ENCODE measurements around the gene PRAMEF13. TPM values are rescaled to one million over a fixed set of nuclear protein-coding genes. Genes with fewer than 3 reads are reported as not detected.

The PRAMEF13 gene, protein sequence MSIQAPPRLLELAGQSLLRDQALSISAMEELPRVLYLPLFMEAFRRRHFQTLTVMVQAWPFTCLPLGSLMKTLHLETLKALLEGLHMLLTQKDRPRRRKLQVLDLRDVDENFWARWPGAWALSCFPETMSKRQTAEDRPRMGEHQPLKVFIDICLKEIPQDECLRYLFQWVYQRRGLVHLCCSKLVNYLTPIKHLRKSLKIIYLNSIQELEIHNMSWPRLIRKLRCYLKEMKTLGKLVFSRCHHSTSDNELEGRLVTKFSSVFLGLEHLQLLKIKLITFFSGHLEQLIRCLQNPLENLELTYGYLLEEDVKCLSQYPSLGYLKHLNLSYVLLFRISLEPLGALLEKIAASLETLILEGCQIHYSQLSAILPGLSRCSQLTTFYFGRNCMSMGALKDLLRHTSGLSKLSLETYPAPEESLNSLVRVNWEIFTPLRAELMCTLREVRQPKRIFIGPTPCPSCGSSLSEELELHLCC
- total RNA-seq (2022; extraction: Qiagen RNA extraction): 0.07 TPM in 1 of 5 replicates, not detected in the others

DNA sequence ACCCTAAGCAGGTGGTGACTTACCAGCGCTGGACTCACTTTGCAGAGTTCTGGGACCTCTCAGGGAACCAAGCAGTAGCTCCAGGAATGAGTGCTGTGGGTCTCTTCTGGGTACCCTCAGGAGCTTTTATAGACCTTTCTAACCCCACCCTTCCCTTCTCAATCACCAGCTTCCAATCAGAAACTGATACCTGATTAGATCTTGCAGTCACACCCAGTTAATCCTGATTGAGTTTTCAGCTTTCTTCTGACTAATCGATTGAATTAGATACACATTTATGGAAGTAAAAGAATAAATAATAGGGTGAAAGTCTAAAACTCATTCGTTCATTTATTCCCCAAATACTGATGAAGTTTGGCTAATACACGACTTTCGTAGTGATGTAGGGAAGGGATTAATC lies at the start of gene PRAMEF13:
Gene PRAMEF13 (minus strand): TSS at position 101 of the 400 bp plus-strand sequence. CDS start 1,820 bp downstream, outside the sequence.

DNA sequence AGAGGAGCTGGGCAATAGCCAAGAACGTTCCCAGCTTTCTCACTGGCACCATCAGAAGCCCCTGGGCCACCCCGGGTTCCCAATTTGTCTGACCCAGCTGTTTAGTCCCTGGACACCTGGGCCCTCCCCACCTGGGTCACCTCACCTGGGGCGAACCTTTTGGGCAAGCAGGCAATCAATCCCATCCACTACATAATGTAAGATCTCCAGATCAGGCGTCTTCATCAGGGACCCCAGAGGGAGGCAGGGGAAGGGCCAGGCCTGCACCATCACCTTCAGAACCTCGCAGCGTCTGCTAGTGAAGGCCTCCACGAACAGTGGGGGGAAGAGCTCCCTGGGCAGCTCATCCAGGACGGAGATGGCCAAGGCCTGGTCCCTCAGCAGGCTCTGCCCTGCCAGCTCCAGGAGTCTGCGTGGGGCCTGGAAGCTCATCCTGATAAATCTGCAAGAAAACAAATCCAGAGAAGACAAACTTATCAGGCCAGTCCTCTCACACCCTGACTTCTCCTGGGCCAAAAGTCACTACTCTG lies 24.5 kb upstream of the PRAMEF13 start, which contains the start of gene PRAMEF18:
Gene PRAMEF18 (minus strand): TSS at position 480 of the 530 bp plus-strand sequence. CDS start 48 bp downstream, at position 432.

DNA sequence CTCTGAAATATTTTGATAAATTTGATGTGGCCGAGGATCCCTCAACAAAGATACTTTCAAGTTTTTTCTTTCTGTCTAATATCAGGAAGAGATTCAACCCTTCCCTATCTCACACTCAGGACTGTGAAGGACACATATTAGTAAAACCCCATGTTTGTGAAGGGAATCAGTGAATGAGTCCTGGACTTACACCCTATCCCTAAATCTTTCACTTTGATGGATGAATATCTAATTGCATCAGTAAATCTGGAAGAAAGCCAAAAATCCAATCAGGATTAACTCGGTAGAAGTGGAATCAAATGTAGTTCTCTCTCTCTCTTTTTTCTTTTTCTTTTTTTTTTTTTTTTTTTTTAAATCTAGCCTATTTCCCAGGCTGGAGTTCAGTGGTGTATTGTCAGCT lies 29.7 kb downstream of the PRAMEF13 start, which contains the start of gene PRAMEF9:
Gene PRAMEF9 (plus strand): TSS at position 301 of the 400 bp plus-strand sequence. CDS start 3,433 bp downstream, outside the sequence.

DNA sequence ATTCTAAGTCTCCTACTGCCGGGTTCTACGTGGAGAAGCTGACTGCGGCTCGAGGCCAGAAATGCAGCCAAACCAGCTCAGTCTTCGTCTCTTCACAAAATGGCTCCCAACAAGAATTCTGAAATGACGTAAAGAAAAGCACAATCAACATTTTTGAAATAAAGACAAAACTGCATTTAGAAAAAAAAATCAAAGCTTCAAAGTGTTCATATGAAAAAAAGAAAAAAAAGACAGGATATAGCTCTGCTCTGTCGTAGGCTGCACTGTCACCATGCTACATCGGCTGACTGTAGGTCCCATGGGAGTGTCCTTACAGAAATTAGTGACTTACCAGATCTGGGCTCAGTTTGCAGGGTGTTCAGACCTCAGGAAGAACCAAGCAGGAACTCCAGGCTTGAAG lies 35.7 kb downstream of the PRAMEF13 start, which contains the start of gene HNRNPCL4:
Gene HNRNPCL4 (minus strand): TSS at position 101 of the 400 bp plus-strand sequence. CDS start 164 bp downstream, outside the sequence.

DNA sequence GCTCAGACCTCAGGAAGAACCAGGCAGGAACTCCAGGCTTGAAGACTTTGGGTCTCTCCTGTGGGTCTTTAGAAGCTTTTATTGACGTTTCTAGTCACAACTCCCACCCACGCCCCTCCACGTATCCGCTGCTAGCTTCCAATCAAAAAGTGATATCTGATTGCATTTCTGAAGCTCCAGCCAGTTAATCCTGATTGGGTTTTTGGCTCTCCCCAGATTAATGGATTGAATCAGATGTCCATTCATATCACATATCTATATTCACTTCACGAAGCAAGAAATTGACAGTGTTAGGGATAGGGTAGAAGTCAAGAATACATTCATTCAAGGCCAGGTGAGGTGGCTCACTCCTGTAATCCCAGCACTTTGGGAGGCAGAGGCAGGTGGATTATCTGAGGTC lies 45.3 kb downstream of the PRAMEF13 start, which contains the start of gene PRAMEF26:
Gene PRAMEF26 (minus strand): TSS at position 101 of the 400 bp plus-strand sequence. CDS start 2,914 bp downstream, outside the sequence.

Other genes starting within 250 kb of the PRAMEF13 start
- gene PRAMEF27, start 144.8 kb downstream of the PRAMEF13 start, total RNA-seq (2022; extraction: Qiagen RNA extraction): not detected in 5 replicates
- not detected in 5 replicates for gene HNRNPCL3, start 140.6 kb downstream of the PRAMEF13 start, total RNA-seq (2022; extraction: Qiagen RNA extraction)
- gene PRAMEF25, start 130.6 kb downstream of the PRAMEF13 start, total RNA-seq (2022; extraction: Qiagen RNA extraction): not detected in 5 replicates
- gene HNRNPCL2, start 84.6 kb downstream of the PRAMEF13 start, total RNA-seq (2022; extraction: Qiagen RNA extraction): not detected in 5 replicates
- gene PRAMEF26, start 45.4 kb downstream of the PRAMEF13 start, total RNA-seq (2022; extraction: Qiagen RNA extraction): not detected in 5 replicates
- not detected in 5 replicates for gene HNRNPCL4, start 35.8 kb downstream of the PRAMEF13 start, total RNA-seq (2022; extraction: Qiagen RNA extraction)
- not detected in 5 replicates for gene PRAMEF9, start 29.6 kb downstream of the PRAMEF13 start, total RNA-seq (2022; extraction: Qiagen RNA extraction)
- not detected in 5 replicates for gene PRAMEF18, start 24.7 kb upstream of the PRAMEF13 start, total RNA-seq (2022; extraction: Qiagen RNA extraction)
- not detected in 5 replicates for gene PRAMEF5, start 52.8 kb upstream of the PRAMEF13 start, total RNA-seq (2022; extraction: Qiagen RNA extraction)
- gene PRAMEF8, start 83.7 kb upstream of the PRAMEF13 start, total RNA-seq (2022; extraction: Qiagen RNA extraction): not detected in 5 replicates
- gene PRAMEF33, start 102.1 kb upstream of the PRAMEF13 start, total RNA-seq (2022; extraction: Qiagen RNA extraction): not detected in 5 replicates
- gene PRAMEF15, start 114.2 kb upstream of the PRAMEF13 start, total RNA-seq (2022; extraction: Qiagen RNA extraction): not detected in 5 replicates
- gene PRAMEF14, start 145.7 kb upstream of the PRAMEF13 start, total RNA-seq (2022; extraction: Qiagen RNA extraction): not detected in 5 replicates
- gene PRAMEF19, start 170.5 kb upstream of the PRAMEF13 start, total RNA-seq (2022; extraction: Qiagen RNA extraction): not detected in 5 replicates
- not detected in 5 replicates for gene PRAMEF17, start 188.2 kb upstream of the PRAMEF13 start, total RNA-seq (2022; extraction: Qiagen RNA extraction)
- gene PRAMEF20, start 209.0 kb upstream of the PRAMEF13 start, total RNA-seq (2022; extraction: Qiagen RNA extraction): not detected in 5 replicates

Data from A549 treated with AZD2906 at 1 μM for 4 hours (cell line).